SK-N-MC (cell line): ENCODE measurements around the gene TBC1D17.

Source experiments
- EZH2 ChIP-seq: fragments of 200-600 bp; sonication (generic); IDR thresholded peaks from one replicate; pipeline ENCODE4 v1.6.1; 2017; ENCODE audit warnings: antibody characterized with exemption
- POLR2AphosphoS5 ChIP-seq: IDR thresholded peaks from 2 replicates; pipeline ENCODE4 v1.6.1; 2012; ENCODE audit warnings: mild to moderate bottlenecking, low read depth, low read length, borderline replicate concordance

DNA sequence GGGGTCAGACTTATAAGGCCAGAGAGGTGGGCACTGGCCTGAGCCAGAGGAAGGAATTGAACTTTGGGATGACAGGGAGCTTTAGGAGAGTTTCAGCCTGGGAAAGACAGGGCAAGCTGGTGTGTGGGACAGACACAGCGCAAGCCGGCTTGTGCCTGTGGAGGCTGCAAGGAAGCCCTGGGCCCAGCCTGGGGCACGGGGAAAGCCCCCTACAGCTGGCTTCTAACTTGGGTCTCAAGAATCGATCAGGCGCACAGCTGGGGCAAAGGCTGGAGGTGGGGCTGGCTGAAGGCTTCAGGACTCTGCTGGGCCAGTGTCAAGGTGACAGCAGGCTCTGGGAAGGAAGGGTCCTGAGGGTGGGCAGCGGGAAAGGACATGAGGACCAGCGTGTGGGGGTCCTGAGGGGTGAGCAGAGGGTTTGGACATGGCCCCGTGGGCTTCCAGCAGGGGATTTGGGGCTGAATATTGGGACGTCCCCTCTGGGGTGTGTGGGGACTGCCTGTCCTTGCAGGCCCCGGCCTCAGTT, 23.6 kb upstream of the TBC1D17 start:
- TF ChIP-seq POLR2AphosphoS5: no peak
- TF ChIP-seq EZH2: no peak
